Dermis blood vessel endothelial cell (primary cell): ENCODE measurements around the gene PHLDB3. TPM values are rescaled to one million over a fixed set of nuclear protein-coding genes. Genes with fewer than 3 reads are reported as not detected.

Experiments
- DNase-seq: peaks from one replicate; pipeline ENCODE4 v3.0.0; 2010
- total RNA-seq: library from RNA; depleted of rRNA; stranded (reverse); fragments of >200 nt; gene quantifications from 2 replicates; pipeline ENCODE4 v1.2.3, GENCODE V29; 2014

The PHLDB3 gene
- total RNA-seq, 1 donor from 2014 or later, result 34.2 TPM

DNA sequence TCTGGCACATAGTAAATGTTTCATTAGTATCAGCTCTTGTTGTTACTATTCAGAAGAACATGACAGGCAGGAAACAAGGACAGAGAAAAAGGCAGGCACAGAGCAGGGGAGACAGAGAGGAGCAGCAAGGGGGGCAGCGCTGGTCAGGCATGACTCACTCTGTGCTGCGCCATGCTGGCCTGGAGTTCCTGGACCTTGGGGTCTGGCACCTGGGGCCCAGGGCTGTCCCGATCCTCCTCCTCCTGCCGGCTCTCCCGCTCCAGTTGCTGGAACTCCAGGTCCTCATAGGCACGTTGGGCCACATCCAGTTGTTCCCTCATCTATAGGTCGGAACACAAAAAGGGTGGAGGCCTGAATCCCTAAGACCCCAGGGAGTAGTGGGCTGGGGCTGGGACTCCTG, 7.6 kb downstream of the PHLDB3 start:
- DNase-seq, result no peak

- no peak for DNase-seq
Observed at GRCh38 chr19:43495082-43495481, 9.5 kb downstream of the PHLDB3 start.

DNA sequence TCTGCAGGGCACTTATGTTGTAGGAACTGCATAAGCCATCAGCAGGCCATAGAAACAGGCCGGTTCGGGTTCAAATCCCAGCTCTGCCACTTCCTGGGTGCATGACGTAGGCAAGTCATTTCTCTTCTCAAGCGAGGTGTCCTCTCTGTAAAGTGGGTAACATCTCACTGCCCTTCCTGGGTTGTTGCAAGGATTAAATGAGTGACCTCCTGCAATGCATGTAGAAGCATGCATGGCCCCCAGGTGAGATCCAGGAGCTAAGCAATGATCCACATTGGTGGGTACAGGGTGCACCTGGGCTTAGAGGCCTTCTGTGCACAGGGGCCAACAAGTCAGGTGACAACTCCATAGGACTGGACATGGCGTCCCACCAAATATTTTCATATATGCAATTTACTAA, 13.8 kb downstream of the PHLDB3 start:
- no peak for DNase-seq

DNA sequence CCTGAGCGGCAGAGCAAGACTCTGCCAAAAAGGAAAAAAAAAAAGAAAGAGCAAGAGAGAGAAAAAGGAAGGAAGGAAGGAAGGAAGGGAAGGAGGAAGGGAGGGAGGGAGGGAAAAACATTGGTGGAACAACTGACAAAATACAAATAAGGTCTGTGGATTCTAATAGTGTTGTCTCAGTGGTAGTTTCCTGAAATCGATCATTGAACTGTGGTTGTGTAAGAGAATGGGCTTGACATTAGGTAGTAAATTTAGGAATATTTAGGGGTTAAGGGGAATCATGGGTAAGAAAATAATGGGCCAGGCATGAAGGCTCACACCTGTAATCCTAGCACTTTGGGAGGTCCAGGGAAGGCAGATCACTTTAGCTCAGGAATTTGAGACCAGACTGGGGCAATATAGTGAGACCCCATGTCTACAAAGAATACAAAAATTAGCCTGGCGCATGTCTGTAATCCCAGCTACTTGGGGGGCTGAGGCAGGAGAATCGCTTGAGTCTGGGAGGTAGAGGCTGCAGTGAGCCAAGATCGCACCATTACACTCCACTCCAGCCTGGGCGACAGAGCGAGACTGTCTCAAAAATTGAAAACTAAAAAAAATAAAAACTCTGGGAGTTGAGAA, 14.5 kb downstream of the PHLDB3 start:
- DNase-seq, result no peak

GRCh38 chr19:43489310-43489709, 15.2 kb downstream of the PHLDB3 start:
- DNase-seq, result no peak

GRCh38 chr19:43488179-43488578, 16.4 kb downstream of the PHLDB3 start:
- DNase-seq, result no peak

- DNase-seq, result no peak
Observed at GRCh38 chr19:43486412-43486811, 18.1 kb downstream of the PHLDB3 start.

- DNase-seq, result no peak
Observed at GRCh38 chr19:43485951-43486350, 18.6 kb downstream of the PHLDB3 start.

DNA sequence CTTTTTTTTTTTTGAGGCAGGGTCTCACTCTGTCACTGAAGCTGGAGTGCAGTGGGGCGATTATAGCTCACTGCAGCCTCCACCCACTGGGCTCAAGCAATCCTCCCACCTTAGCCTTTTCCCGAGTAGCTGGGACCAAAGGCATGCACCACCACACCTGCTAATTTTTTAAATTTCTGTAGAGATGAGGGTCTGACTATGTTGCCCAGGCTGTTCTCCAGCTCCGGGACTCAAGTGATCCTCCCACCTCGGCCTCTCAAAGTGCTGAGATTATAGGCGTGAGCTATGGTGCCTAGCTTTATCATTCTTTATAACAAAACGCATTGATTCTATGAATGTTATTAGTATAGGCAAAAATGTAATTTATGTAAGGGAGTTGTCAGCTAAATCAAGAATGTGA, 21.3 kb downstream of the PHLDB3 start:
- DNase-seq, result no peak

DNA sequence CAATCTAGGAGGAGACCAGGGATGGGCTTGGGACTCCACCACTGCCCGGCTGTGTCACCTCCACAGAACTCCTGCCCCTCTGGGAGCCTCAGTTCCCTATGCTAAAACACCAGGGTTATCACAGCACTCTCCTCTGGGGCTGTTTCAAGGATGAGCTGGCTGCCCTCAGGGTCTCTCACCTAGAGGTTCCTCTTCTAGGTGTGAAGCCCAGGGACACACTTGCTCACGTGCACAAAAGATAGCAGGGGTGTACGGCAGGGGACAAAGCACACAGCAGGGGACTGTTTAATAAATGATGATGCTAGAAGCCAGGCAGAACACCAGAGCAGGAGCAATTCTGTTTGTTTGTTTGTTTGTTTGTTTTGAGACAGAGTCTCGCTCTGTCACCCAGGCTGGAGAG, 22.4 kb downstream of the PHLDB3 start:
- no peak for DNase-seq

DNA sequence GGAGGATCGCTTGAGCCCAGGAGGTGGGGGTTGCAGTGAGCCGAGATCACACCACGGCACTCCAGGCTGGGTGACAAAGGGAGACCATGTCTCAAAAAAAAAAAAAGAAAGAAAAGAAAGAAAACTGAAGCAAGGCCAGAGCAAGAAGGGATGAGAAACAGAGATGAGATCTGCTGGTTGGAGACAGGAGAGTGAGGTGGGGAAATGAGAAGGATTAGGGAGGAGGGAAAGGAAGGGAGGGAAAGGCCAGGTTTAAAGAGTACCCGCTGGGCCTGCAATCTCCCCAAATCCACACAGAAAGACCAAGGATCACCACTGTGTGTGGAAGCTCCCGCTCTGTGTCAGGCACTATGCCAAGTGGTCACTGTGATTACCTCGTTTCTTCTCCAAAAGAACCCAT, 22.8 kb downstream of the PHLDB3 start:
- DNase-seq, result no peak

DNA sequence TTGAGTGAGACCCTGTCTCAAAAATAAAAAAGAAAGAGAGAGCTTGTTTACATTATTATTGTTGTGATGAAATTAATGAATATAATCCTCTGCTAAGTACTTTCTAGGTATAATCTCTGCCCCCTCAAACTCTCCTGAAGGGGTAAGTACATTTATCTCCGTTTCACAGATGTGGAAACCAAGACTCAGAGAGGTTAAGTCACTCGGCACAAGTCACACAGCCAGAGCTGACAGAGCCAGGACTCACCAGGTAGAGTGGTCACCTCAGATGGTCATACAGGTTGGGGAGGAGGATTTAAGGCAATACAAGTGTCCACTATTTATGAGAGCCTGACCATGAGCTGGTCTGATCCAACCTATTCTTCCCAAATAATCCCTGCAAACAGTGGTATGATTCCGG, 24.0 kb downstream of the PHLDB3 start:
- no peak for DNase-seq

GRCh38 chr19:43479961-43480561, 24.5 kb downstream of the PHLDB3 start:
- no peak for DNase-seq

DNA sequence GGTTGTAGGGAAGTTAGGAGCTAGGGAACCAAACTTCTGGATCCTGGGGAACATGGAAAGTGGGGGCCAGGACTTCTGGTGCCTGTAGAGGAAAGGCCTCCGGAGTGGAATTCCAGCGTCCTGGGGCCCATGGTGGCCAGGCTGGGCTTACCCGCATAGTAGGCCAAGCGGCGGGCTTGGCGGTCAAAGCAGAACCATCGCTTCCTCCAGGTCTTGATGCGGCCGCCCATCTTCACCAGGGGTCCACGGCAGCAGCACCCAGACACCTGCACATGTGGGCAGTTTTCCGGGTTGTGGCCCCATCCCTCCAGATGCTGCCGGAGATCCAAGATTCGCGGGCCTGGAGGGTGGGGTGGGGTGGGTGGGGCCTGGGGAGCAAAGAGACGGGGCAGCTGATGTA, 25.3 kb downstream of the PHLDB3 start:
- DNase-seq, result no peak

GRCh38 chr19:43478323-43478722, 26.2 kb downstream of the PHLDB3 start:
- no peak for DNase-seq

GRCh38 chr19:43476606-43477005, 27.9 kb downstream of the PHLDB3 start:
- peak; percentile 57 for DNase-seq

DNA sequence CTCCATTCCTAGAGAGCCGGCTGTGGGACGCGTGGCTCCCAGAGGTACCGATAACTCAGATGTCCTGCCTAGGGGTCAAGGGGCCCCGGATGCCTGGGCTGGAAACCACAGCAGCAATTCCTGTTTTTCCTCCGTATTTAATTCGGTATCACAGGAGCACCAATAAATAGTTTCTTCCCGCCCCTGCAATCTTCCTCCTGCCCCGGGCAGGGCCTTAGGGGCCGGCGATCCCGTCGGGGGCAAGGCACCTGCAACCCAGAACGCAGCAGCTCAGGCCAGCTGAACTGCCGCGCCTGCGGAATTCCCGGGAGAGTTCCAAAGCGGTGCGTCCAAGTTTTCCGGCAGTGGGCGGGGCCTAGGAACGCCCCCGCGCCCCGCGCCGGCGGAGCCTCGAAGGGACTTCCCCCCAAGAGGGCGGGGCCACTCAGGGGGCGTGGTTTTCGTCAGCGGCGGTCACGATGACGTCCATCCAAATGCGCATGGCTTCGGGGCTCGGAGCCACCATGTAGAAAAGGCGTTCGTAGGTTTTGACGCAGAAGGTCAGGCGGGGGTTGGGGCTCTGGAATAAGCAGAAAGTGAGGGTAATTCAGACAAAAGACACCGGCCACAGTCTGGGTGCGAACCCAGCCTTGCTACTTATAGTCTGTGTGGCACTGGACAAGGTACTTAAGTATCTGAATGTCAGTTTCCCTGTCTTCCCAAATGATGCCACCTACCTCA, 29.4 kb downstream of the PHLDB3 start:
- peak; percentile 96 for DNase-seq

- DNase-seq, result no peak
Observed at GRCh38 chr19:43474487-43474886, 30.1 kb downstream of the PHLDB3 start.

DNA sequence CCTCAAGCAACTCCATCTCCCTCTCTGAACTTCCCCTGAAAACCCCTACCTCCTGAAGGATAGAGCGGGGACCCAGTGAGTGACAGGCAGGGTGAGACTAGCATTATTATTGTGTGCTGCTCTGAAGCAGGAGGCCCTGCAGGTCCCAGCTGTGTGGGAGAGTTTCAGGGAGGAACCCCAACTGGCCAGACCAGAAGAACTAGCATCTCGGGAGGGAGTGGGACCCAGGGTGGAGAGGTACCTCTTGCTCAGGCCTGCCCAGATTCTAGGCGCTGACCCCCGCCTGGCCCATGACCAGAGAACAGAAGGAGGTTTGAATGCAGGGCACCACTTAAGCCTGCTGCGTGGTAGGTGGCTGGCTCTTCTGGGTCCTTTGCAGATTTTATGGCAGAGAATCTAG, 33.5 kb downstream of the PHLDB3 start:
- no peak for DNase-seq

GRCh38 chr19:43470288-43470687, 34.3 kb downstream of the PHLDB3 start:
- peak; percentile 14 for DNase-seq

DNA sequence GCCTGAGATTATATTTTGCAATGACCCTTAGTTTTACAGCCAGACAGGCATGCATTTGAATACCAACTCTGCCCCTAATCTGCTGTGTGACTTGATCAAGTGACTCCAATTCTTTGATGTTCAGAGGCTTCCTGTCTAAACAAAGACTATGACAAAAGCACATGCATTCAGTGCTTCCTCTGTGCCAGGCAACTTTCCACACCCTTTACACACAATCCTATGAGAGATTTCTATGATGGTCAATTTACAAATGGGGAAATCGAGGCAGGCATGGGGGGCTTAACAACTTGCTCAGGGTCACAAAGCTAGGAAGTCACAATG, 35.4 kb downstream of the PHLDB3 start:
- DNase-seq, result peak; percentile 42

GRCh38 chr19:43468354-43469159, 36.0 kb downstream of the PHLDB3 start:
- DNase-seq, result no peak

DNA sequence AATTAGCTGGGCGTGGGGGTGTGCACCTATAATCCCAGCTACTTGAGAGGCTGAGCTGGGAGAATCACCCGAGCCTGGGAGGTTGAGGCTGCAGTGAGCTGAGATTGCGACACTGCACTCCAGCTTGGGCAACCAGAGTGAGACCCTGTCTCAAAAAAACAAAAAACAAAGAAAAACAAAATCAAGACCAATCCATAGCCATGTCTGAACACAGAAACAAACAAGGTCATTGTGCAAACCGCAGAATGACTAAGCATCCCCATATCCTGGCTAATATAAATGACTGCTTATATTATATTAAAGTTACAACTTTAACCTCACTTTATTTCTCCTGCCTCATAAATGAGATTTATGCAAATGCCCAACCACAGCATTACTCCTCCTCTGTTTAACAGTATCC, 36.8 kb downstream of the PHLDB3 start:
- peak; percentile 61 for DNase-seq

DNA sequence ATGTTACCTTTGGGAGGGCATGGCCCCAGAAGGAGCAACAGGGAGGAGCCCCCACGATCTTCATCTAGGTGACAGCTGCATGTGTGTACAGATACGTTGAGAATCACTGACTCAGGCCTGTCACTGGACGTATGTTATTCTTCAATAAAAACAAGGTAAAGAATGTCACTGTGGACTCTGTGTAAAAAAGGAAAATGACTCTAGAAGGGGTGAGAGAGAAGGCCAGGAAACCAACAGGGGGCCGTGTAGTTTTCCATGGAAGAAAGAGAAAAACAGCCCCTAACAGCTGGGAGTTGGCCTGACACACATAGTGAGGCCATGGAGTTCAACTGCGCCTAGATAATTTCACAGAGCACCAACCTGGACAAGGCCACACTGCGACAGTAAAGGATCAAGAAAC, 37.3 kb downstream of the PHLDB3 start:
- no peak for DNase-seq
